ENCODE results near the gene CUEDC1. TPM values are rescaled to one million over a fixed set of nuclear protein-coding genes. Genes with fewer than 3 reads are reported as not detected.

CUEDC1 gene
- total RNA-seq, 4 donors from 2014 or later = 30.3 to 72.2 (median 51.2) TPM

DNA sequence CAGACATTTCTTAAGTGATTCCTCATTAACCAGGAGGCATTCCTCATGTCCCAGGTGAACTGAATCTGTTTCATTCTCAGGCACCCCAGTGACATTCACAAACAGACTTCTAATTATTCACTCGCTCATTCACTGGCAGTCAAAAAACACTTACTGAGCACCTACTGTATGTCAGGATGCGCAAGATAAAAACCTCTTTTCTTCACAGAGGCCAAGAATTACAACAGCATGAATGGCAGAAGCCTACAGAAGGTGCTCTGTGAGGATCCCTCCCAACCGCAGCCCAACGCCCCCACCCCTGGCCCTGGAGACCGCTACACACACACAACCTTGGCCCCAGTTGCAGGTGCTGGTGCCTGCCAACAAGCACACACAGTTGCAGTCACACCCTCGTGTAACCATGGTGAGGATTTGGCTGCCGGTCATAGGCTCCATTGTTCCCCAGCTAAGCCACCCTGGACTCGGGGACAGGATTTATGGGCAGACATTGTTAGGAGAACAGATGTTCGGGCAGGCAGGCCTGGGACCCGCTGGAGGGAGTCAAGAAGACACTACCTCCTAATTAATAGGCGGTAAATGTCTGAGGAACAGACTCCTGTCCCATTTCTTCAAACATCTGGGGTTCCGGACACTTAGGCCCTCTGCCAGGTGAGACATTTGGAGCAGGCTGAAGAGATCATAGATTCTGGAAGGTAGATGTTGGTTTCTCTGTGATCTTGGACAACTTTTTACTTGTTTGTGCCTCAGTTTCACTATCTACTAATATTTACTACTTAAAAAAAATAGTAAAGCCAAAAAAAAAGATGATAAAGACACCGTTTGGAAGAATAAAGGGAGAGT is 43.2 kb downstream of the CUEDC1 start:
- Histone ChIP-seq H3K36me3 (no peaks in the 10 kb centered on the region), H3K4me1 (peaks cover 62 to 99% (median 90%) of the 10 kb centered on the region in 4 donors), H3K27ac (replicated peaks in 1 of 4) (peak overlapping the region; percentile 98 to 100 (median 100)), H3K27me3 (no peaks in the 10 kb centered on the region), H3K9me3 (no peaks in the 10 kb centered on the region), H3K4me3 (no peak overlapping the region)
- 42% methylated on average over 10 of the region's 13 CpGs for WGBS
- no peak for DNase-seq (ENCODE audit: extremely low spot score)
- intact Hi-C loops (cut with DNase I) = no loop called here
- no peak for TF ChIP-seq EP300 (IDR thresholded peaks at IDR 0.05)
- TF ChIP-seq, protein P1, sequence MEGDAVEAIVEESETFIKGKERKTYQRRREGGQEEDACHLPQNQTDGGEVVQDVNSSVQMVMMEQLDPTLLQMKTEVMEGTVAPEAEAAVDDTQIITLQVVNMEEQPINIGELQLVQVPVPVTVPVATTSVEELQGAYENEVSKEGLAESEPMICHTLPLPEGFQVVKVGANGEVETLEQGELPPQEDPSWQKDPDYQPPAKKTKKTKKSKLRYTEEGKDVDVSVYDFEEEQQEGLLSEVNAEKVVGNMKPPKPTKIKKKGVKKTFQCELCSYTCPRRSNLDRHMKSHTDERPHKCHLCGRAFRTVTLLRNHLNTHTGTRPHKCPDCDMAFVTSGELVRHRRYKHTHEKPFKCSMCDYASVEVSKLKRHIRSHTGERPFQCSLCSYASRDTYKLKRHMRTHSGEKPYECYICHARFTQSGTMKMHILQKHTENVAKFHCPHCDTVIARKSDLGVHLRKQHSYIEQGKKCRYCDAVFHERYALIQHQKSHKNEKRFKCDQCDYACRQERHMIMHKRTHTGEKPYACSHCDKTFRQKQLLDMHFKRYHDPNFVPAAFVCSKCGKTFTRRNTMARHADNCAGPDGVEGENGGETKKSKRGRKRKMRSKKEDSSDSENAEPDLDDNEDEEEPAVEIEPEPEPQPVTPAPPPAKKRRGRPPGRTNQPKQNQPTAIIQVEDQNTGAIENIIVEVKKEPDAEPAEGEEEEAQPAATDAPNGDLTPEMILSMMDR (IDR thresholded peaks at IDR 0.05) = no peak
- TF ChIP-seq POLR2A (IDR thresholded peaks at IDR 0.05; ENCODE audit: low read depth) = no peak
- peak; percentile 62 to 80 for TF ChIP-seq POLR2AphosphoS5 (IDR thresholded peaks at IDR 0.05)

GRCh38 chr17:57910462-57911420 is 44.5 kb downstream of the CUEDC1 start:
- Histone ChIP-seq H3K36me3 (no peaks in the 10 kb centered on the region), H3K4me3 (no peak overlapping the region), H3K4me1 (peaks cover 54 to 99% (median 89%) of the 10 kb centered on the region in 4 donors), H3K27ac (replicated peaks in 1 of 4) (peak overlapping the region; percentile 98 to 100 (median 100)), H3K9me3 (no peaks in the 10 kb centered on the region), H3K27me3 (no peaks in the 10 kb centered on the region)
- intact Hi-C loops (cut with DNase I) = no loop called here
- DNase-seq (ENCODE audit: extremely low spot score) = no peak
- 82% methylated on average over 11 of the region's 11 CpGs for WGBS
- TF ChIP-seq EP300 (IDR thresholded peaks at IDR 0.05) = no peak
- no peak for TF ChIP-seq POLR2A (IDR thresholded peaks at IDR 0.05; ENCODE audit: low read depth)
- TF ChIP-seq, protein P1 (IDR thresholded peaks at IDR 0.05) = no peak
- no peak for TF ChIP-seq POLR2AphosphoS5 (IDR thresholded peaks at IDR 0.05)

- TF ChIP-seq EP300 (IDR thresholded peaks at IDR 0.05) (no peak), POLR2A (IDR thresholded peaks at IDR 0.05; ENCODE audit: low read depth) (no peak), POLR2AphosphoS5 (IDR thresholded peaks at IDR 0.05) (no peak)
- TF ChIP-seq, protein P1 (IDR thresholded peaks at IDR 0.05) = no peak
- Histone ChIP-seq H3K9me3 (no peaks in the 10 kb centered on the region), H3K4me3 (no peak overlapping the region), H3K27me3 (no peaks in the 10 kb centered on the region), H3K4me1 (peaks cover 54 to 99% (median 89%) of the 10 kb centered on the region in 4 donors), H3K27ac (replicated peaks in 1 of 4) (peak overlapping the region; percentile 61 to 100 (median 99)), H3K36me3 (no peaks in the 10 kb centered on the region)
- whole genome bisulfite sequencing = 82% methylated on average over 4 of the region's 5 CpGs
- intact Hi-C loops (cut with DNase I) = no loop called here
- no peak for DNase-seq (ENCODE audit: extremely low spot score)
Observed at GRCh38 chr17:57909551-57909950, 45.7 kb downstream of the CUEDC1 start.

- no peak for DNase-seq (ENCODE audit: extremely low spot score)
- intact Hi-C loops (cut with DNase I) = no loop called here
- TF ChIP-seq, protein P1 (IDR thresholded peaks at IDR 0.05) = no peak
- TF ChIP-seq POLR2A (IDR thresholded peaks at IDR 0.05; ENCODE audit: low read depth) (no peak), EP300 (IDR thresholded peaks at IDR 0.05) (no peak), POLR2AphosphoS5 (IDR thresholded peaks at IDR 0.05) (no peak)
- 71% methylated on average over 6 of the region's 6 CpGs for WGBS
- Histone ChIP-seq H3K4me1 (peaks cover 54 to 99% (median 89%) of the 10 kb centered on the region in 4 donors), H3K27ac (replicated peaks in 1 of 4) (peak overlapping the region; percentile 45 to 100 (median 93)), H3K9me3 (no peaks in the 10 kb centered on the region), H3K36me3 (no peaks in the 10 kb centered on the region), H3K27me3 (no peaks in the 10 kb centered on the region), H3K4me3 (no peak overlapping the region)
Observed at GRCh38 chr17:57908278-57908677, 46.9 kb downstream of the CUEDC1 start.
